Endodermal cell (in vitro differentiated cells): ENCODE measurements around the gene HNMT. TPM values are rescaled to one million over a fixed set of nuclear protein-coding genes. Genes with fewer than 3 reads are reported as not detected.

Experiments
- DNase-seq: peaks from one replicate; pipeline ENCODE4 v3.0.0-alpha.2; 2017
- H3K27ac ChIP-seq: 2 replicates; pipeline ENCODE4 v1.5.1; 2013; ENCODE audit warnings: mild to moderate bottlenecking, low read depth, low read length, moderate library complexity
- H3K27me3 ChIP-seq: 2 replicates; pipeline ENCODE4 v1.6.1; 2013; ENCODE audit warnings: mild to moderate bottlenecking, low read length, moderate library complexity; ENCODE audit not compliant: insufficient read depth, control insufficient read depth, poor library complexity, severe bottlenecking
- H3K36me3 ChIP-seq: 2 replicates; pipeline ENCODE4 v1.7.0; 2013; ENCODE audit warnings: mild to moderate bottlenecking, low read length, moderate library complexity; ENCODE audit not compliant: control insufficient read depth, insufficient read depth
- H3K4me1 ChIP-seq: one replicate; pipeline ENCODE4 v1.7.0; 2013; ENCODE audit warnings: low read length; ENCODE audit not compliant: control insufficient read depth, insufficient read depth
- H3K4me3 ChIP-seq: 2 replicates; pipeline ENCODE4 v1.5.1; 2013; ENCODE audit warnings: mild to moderate bottlenecking, low read length, moderate library complexity
- H3K9ac ChIP-seq: 2 replicates; pipeline ENCODE4 v1.6.1; 2013; ENCODE audit warnings: mild to moderate bottlenecking, low read length, moderate library complexity; ENCODE audit not compliant: poor library complexity, severe bottlenecking; ENCODE audit errors: extremely low read depth
- H3K9me3 ChIP-seq: 2 replicates; pipeline ENCODE4 v1.6.1; 2013; ENCODE audit warnings: mild to moderate bottlenecking, low read length, moderate library complexity; ENCODE audit not compliant: control insufficient read depth
- H3K27ac Mint-ChIP-seq: 2 replicates; pipeline ENCODE4 v1.8.0; 2020; ENCODE audit warnings: mixed read lengths
- H3K27me3 Mint-ChIP-seq: 2 replicates; pipeline ENCODE4 v1.8.0; 2021; ENCODE audit warnings: mild to moderate bottlenecking, mixed read lengths; ENCODE audit not compliant: insufficient read depth
- H3K36me3 Mint-ChIP-seq: 2 replicates; pipeline ENCODE4 v1.8.0; 2020; ENCODE audit warnings: low read depth, mixed read lengths
- H3K4me1 Mint-ChIP-seq: 2 replicates; pipeline ENCODE4 v1.8.0; 2020; ENCODE audit warnings: mixed read lengths
- H3K4me3 Mint-ChIP-seq: 2 replicates; pipeline ENCODE4 v1.8.0; 2020; ENCODE audit warnings: mild to moderate bottlenecking, moderate library complexity, mixed read lengths
- H3K9me3 Mint-ChIP-seq: 2 replicates; pipeline ENCODE4 v1.8.0; 2020; ENCODE audit warnings: mild to moderate bottlenecking, mixed read lengths
- CTCF ChIP-seq: fragments of 200-600 bp; sonication (generic); conservative IDR thresholded peaks from 2 replicates; pipeline ENCODE4 v1.5.0; 2021; ENCODE audit warnings: antibody characterized with exemption, mild to moderate bottlenecking
- WGBS, 2 experiments: methylation state at CpG; one replicate each; pipeline versions ENCODE4 v1.1.5 to v1.1.7; 2013; ENCODE audit warnings: missing lambda C conversion rate in 2 of 2, mixed read lengths in 1 of 2; ENCODE audit not compliant: insufficient coverage in 1 of 2, insufficient read length in 1 of 2; 5-methylcytosine and 5-hydroxymethylcytosine counted together
- total RNA-seq, 2 donors: library from RNA; stranded (reverse); fragmentation: NEBNext Ultra II Directional in 1 of 2; extraction: Animal tissue kit (Norgen Biotek cat#: 25700) in 1 of 2; gene quantifications; 2 replicates in 1 of 2; 3 replicates in 1 of 2; pipeline ENCODE4 v1.2.1, GENCODE V29; 2021

HNMT gene
- total RNA-seq, 2 donors from 2014 or later, result 10.6 to 18.0 TPM

- no peaks in the 10 kb centered on the region for H3K4me1 Mint-ChIP-seq
- H3K4me3 ChIP-seq, result no peak overlapping the region
- 95 to 100% methylated on average over 1 to 3 of the region's 3 CpGs for WGBS, 2 experiments
- no peak overlapping the region for H3K4me3 Mint-ChIP-seq
- no peak overlapping the region for H3K9ac ChIP-seq
- DNase-seq, result no peak
- no peak for TF ChIP-seq CTCF
- H3K36me3 Mint-ChIP-seq, result peaks cover 6% of the 10 kb centered on the region
- no peaks in the 10 kb centered on the region for H3K9me3 ChIP-seq
- H3K27me3 Mint-ChIP-seq, result no peaks in the 10 kb centered on the region
- no peaks in the 10 kb centered on the region for H3K36me3 ChIP-seq
- no peaks in the 10 kb centered on the region for H3K9me3 Mint-ChIP-seq
- H3K4me1 ChIP-seq, result no peaks in the 10 kb centered on the region
- H3K27ac Mint-ChIP-seq, result no peak overlapping the region
- no peaks in the 10 kb centered on the region for H3K27me3 ChIP-seq
- H3K27ac ChIP-seq, result no peak overlapping the region
Measured at GRCh38 chr2:137983581-137983980, 19.3 kb downstream of the HNMT start.

DNA sequence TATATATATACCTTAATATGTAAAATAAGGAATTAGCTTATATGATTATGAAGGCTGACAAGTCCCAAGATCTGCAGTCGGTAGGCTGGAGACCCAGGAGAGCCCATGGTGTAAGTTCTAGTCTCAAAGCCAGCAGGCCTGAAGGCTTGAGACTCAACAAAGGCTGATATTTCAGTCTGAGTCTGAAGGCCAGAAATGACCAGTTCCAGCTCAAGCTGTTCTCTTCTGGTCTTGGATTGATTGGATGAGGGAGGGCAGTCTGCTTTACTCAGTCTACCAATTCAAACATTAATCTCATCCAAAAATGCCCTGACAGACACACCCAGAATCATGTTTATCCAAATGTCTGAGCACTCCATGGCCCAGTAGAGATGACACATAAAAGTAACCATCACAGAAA lies 22.0 kb downstream of the HNMT start:
- WGBS, 2 experiments, result 86% methylated on average over 1 of the region's 1 CpG; no CpG with 5 or more reads in 1 of the 2 experiments
- no peak for TF ChIP-seq CTCF
- Histone ChIP-seq H3K36me3 (no peaks in the 10 kb centered on the region), H3K4me3 (no peak overlapping the region), H3K27ac (no peak overlapping the region), H3K9ac (no peak overlapping the region), H3K4me1 (no peaks in the 10 kb centered on the region), H3K27me3 (no peaks in the 10 kb centered on the region), H3K9me3 (no peaks in the 10 kb centered on the region)
- Mint-ChIP-seq H3K4me3 (no peak overlapping the region), H3K4me1 (no peaks in the 10 kb centered on the region), H3K27me3 (no peaks in the 10 kb centered on the region), H3K27ac (no peak overlapping the region), H3K36me3 (peaks cover 20% of the 10 kb centered on the region), H3K9me3 (peaks cover 6% of the 10 kb centered on the region)
- no peak for DNase-seq

DNA sequence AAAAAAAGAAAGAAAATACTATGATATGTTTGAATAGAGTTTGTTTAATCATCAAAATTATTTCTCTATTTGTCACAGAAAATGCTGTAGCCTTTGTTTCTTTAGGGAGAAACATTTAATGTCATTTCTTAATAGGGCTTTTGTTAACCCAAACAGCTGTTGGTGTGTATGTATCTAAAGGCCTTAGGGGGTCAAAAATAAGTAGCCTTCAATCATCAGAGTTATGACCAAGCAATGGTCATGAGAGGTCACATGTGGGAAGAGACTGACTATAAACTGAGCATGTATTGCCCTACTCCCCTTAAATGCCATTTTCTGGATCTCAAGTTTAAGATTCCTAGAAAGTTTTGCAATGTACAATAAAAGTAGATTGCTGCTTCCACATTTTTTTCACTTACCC lies 22.7 kb downstream of the HNMT start:
- Histone ChIP-seq H3K27me3 (no peaks in the 10 kb centered on the region), H3K9me3 (no peaks in the 10 kb centered on the region), H3K9ac (no peak overlapping the region), H3K4me1 (no peaks in the 10 kb centered on the region), H3K36me3 (no peaks in the 10 kb centered on the region), H3K4me3 (no peak overlapping the region), H3K27ac (no peak overlapping the region)
- no peak for TF ChIP-seq CTCF
- H3K9me3 Mint-ChIP-seq, result peaks cover 8% of the 10 kb centered on the region
- DNase-seq, result no peak
- no peak overlapping the region for H3K27ac Mint-ChIP-seq
- H3K4me1 Mint-ChIP-seq, result no peaks in the 10 kb centered on the region
- peaks cover 19% of the 10 kb centered on the region for H3K36me3 Mint-ChIP-seq
- H3K4me3 Mint-ChIP-seq, result no peak overlapping the region
- H3K27me3 Mint-ChIP-seq, result no peaks in the 10 kb centered on the region
